ENCODE data around the gene CIITA. TPM values are rescaled to one million over a fixed set of nuclear protein-coding genes. Genes with fewer than 3 reads are reported as not detected.

CIITA gene
- total and polyA plus RNA-seq, 10 of the 15 experiments (the other 5 are each of a cell fraction or from before 2014, with no cell fraction given): 11.5 to 145 (median 49.7) TPM

- POLR2A ChIA-PET: interaction anchor here (0.5 to 0.6 kb wide), 2 partner anchors 58 to 320 kb away, joined by 4 read pairs; no protein-coding TSS in a partner anchor
- Histone ChIP-seq H3K27me3 (replicated peaks in 1 of 2; ENCODE audit: control insufficient read depth in 2 of 2, insufficient read depth in 2 of 2, low read length in 1 of 2) (no peaks in the 10 kb centered on the region), H3K9me3 (replicated peaks; ENCODE audit: control insufficient read depth, insufficient read depth, low read length) (peaks cover 5% of the 10 kb centered on the region), H3K4me2 (ENCODE audit: control insufficient read depth, insufficient read depth) (no peak overlapping the region), H3K4me1 (ENCODE audit: control insufficient read depth, insufficient read depth, low read length) (peaks cover 42% of the 10 kb centered on the region), H3K79me2 (ENCODE audit: control insufficient read depth, insufficient read depth, low read length) (no peaks in the 10 kb centered on the region), H4K20me1 (ENCODE audit: control insufficient read depth, insufficient read depth) (no peaks in the 10 kb centered on the region), H3K36me3 (ENCODE audit: control insufficient read depth in 2 of 2, insufficient read depth in 2 of 2, low read length in 1 of 2) (no peaks in the 10 kb centered on the region), H2AFZ (ENCODE audit: control insufficient read depth, low read depth, low read length) (no peak overlapping the region), H3K9ac (ENCODE audit: control insufficient read depth, insufficient read depth, low read length) (no peak overlapping the region), H3K27ac (ENCODE audit: control insufficient read depth, insufficient read depth) (no peak overlapping the region), H3K4me3 (no peak overlapping the region)
- no peak for FAIRE-seq
- DNase-seq (ENCODE audit: low read depth, low spot score): no peak
- in situ Hi-C loops (cut with MboI): no loop called here
- SMC1A ChIA-PET (ENCODE audit: uncharacterized antibody, unreplicated experiment): interaction anchor here (0.8 to 8.3 kb wide), 4 partner anchors 8 to 38 kb away, joined by 3 to 62 read pairs (median 3); partner anchors contain the start of gene CIITA
- RAD21 ChIA-PET (ENCODE audit: unreplicated experiment): interaction anchor here (1.5 kb wide), 1 partner anchor 51 kb away, joined by 3 read pairs; no protein-coding TSS in a partner anchor
- CTCF ChIA-PET: interaction anchor here (1.0 to 1.9 kb wide), 2 partner anchors 92 to 101 kb away, joined by 4 read pairs; no protein-coding TSS in a partner anchor
- no peak for ATAC-seq
- intact Hi-C loops (cut with micrococcal nuclease; ENCODE audit: unreplicated experiment): loop anchor here (10.0 kb wide), 1 partner anchor 76 kb away; no protein-coding TSS in a partner anchor
- no TSS peak for BruUV-seq (replicated peaks)
- 70% methylated on average over 10 of the region's 10 CpGs for WGBS (ENCODE audit: insufficient coverage, insufficient replicate concordance, low lambda C conversion rate, missing lambda C conversion rate)
- TF ChIP-seq CTCF (IDR thresholded peaks at IDR 0.05 in 2 of 3, conservative IDR thresholded peaks at IDR 0.05 in 1 of 3; ENCODE audit: control insufficient read depth in 2 of 3, extremely low read depth in 1 of 3, insufficient read depth in 1 of 3, low read depth in 3 of 3, low read length in 3 of 3): no peak
- TF ChIP-seq, protein P1, sequence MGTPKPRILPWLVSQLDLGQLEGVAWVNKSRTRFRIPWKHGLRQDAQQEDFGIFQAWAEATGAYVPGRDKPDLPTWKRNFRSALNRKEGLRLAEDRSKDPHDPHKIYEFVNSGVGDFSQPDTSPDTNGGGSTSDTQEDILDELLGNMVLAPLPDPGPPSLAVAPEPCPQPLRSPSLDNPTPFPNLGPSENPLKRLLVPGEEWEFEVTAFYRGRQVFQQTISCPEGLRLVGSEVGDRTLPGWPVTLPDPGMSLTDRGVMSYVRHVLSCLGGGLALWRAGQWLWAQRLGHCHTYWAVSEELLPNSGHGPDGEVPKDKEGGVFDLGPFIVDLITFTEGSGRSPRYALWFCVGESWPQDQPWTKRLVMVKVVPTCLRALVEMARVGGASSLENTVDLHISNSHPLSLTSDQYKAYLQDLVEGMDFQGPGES (IDR thresholded peaks at IDR 0.05): no peak
- TF ChIP-seq CREB1 (IDR thresholded peaks at IDR 0.05; ENCODE audit: low read depth): no peak
- no peak for TF ChIP-seq MYB (IDR thresholded peaks at IDR 0.05; ENCODE audit: borderline replicate concordance, low read depth, low read length)
- TF ChIP-seq PAX8 (IDR thresholded peaks at IDR 0.05): no peak
- TF ChIP-seq POLR2A (IDR thresholded peaks at IDR 0.05; ENCODE audit: low read depth, low read length): no peak
- TF ChIP-seq SPI1 (IDR thresholded peaks at IDR 0.05; ENCODE audit: borderline replicate concordance, insufficient read depth, low read depth, low read length): no peak
- no peak for TF ChIP-seq NFYB (IDR thresholded peaks at IDR 0.05; ENCODE audit: insufficient read depth, low read depth, low read length)
- TF ChIP-seq REST (IDR thresholded peaks at IDR 0.05; ENCODE audit: low read depth, low read length): no peak
- no peak for TF ChIP-seq KDM1A (IDR thresholded peaks at IDR 0.05; ENCODE audit: borderline replicate concordance)
- TF ChIP-seq SUZ12 (IDR thresholded peaks at IDR 0.05; ENCODE audit: unreplicated experiment): no peak
- no peak for TF ChIP-seq ZNF217 (IDR thresholded peaks at IDR 0.05)
- TF ChIP-seq MAX (IDR thresholded peaks at IDR 0.05; ENCODE audit: low read depth, low read length): no peak
- TF ChIP-seq EP300 (IDR thresholded peaks at IDR 0.05; ENCODE audit: borderline replicate concordance in 1 of 2, control insufficient read depth in 1 of 2, low read depth in 2 of 2, low read length in 2 of 2): no peak
Measured at GRCh38 chr16:10838621-10839278, 38.3 kb upstream of the CIITA start.
